Measurements from ENCODE around the gene TRIM72. TPM values are rescaled to one million over a fixed set of nuclear protein-coding genes. Genes with fewer than 3 reads are reported as not detected.

The TRIM72 gene
- total and polyA plus RNA-seq, 8 donors, result under 0.01 to 0.15 (median 0.10) TPM; not detected in 5

- TF ChIP-seq CTCF (IDR thresholded peaks at IDR 0.05) (no peak), EP300 (IDR thresholded peaks at IDR 0.05) (no peak), POLR2A (IDR thresholded peaks at IDR 0.05) (no peak), POLR2AphosphoS5 (IDR thresholded peaks at IDR 0.05) (no peak)
- intact Hi-C loops (cut with DNase I; ENCODE audit: low total_unique reads), result no loop called here
- Histone ChIP-seq H3K4me3 (no peak overlapping the region), H3K27ac (no peak overlapping the region), H3K4me1 (peaks cover 11 to 25% (median 23%) of the 10 kb centered on the region in 4 donors), H3K36me3 (peaks cover 0 to under 1% (median under 1%) of the 10 kb centered on the region in 4 donors), H3K27me3 (no peaks in the 10 kb centered on the region), H3K9me3 (no peaks in the 10 kb centered on the region)
- WGBS, 5 donors, result 55 to 71% (median 58%) methylated on average over 3 of the region's 3 CpGs
- DNase-seq, result peak in 1 of 2 donors; percentile 30
Observed at GRCh38 chr16:31177136-31177535, 36.8 kb upstream of the TRIM72 start.

DNA sequence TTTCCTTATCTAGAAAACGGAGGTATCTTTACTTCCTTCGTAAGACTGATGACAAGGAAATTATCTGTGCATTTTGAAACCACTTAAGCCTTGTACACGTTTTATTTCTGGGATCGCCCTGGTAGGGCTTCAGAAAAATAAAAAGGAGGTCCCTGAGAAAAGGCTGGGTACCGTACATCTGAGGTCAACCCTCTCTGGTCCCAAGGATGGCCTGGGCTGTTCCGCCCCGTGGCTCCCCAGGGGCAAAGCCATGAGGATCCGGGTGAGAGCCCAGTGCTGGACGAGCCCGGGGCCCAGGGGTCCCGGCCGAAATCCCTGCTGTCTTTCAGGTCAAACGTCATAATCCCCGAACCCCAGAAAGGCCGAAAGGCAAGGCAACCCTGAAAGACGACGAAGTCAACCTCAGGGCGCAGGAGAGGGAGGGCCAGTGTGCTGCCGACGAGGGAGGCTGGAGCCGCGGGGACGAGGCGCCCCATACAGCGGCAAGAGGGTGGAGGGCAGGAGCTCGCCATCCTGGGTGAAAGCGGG is 34.6 kb upstream of the TRIM72 start:
- intact Hi-C loops (cut with DNase I; ENCODE audit: low total_unique reads), result no loop called here
- peak overlapping the region; percentile 93 to 97 (median 97) for H3K27ac ChIP-seq
- no peaks in the 10 kb centered on the region for H3K27me3 ChIP-seq
- 2 to 4% (median 3%) methylated on average over 17 to 27 of the region's 27 CpGs for WGBS, 5 donors
- DNase-seq, result no peak
- TF ChIP-seq POLR2A (IDR thresholded peaks at IDR 0.05) (no peak), EP300 (IDR thresholded peaks at IDR 0.05) (no peak), POLR2AphosphoS5 (IDR thresholded peaks at IDR 0.05) (no peak)
- H3K36me3 ChIP-seq, result peaks cover 20 to 22% (median 21%) of the 10 kb centered on the region in 4 donors
- H3K4me3 ChIP-seq, result peak overlapping the region; percentile 80 to 84 (median 82)
- peaks cover 23 to 47% (median 45%) of the 10 kb centered on the region in 4 donors for H3K4me1 ChIP-seq
- no peaks in the 10 kb centered on the region for H3K9me3 ChIP-seq

DNA sequence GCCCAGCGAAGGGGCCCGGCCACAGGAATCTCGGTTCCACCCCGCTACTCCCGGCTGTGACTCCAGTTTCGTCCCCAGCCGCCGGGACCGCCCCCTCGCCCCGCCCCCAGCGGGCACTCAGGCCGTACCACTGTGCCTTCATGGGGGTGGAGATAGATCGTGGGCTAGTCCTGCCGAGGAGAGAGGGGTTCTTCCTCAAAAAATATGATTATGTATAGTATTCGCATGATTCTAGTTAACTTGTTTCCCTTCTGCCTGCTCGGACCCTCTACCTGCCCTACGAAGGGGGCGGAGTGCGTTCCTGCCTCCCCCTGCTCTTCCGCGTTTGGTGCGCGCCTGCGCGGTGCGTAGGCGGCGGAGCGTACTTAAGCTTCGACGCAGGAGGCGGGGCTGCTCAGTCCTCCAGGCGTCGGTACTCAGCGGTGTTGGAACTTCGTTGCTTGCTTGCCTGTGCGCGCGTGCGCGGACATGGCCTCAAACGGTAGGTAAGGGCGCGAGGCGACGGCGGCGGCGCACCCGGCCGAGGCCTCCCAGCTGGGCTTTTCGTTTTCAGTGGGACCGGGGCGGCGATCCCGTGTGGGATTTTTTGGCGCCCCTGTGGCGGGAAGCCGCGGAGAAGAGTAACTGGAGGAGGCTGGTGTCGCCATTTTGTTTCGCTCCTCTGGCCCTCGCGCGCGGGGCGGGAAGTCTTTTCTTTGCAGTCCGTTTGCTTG is 34.0 kb upstream of the TRIM72 start, which contains the start of gene FUS:
TSS of gene FUS (plus strand) at position 393 of the 713 bp plus-strand sequence. CDS start at position 469, 76 bp downstream.
- WGBS, 5 donors, result 0 to 1% (median 0%) methylated on average over 21 to 69 of the region's 69 CpGs
- H3K4me3 ChIP-seq, result peak within 1 kb of the TSS; percentile 80 to 84 (median 82)
- TF ChIP-seq POLR2AphosphoS5 (IDR thresholded peaks at IDR 0.05) (peak; percentile 100), EP300 (IDR thresholded peaks at IDR 0.05) (no peak), POLR2A (IDR thresholded peaks at IDR 0.05) (peak in 2 of 4 donors; percentile 94 to 95)
- H3K27me3 ChIP-seq, result no peaks in the 10 kb centered on the region
- peaks cover 23 to 50% (median 48%) of the 10 kb centered on the region in 4 donors for H3K4me1 ChIP-seq
- DNase-seq, result peak; percentile 94 to 97
- intact Hi-C loops (cut with DNase I; ENCODE audit: low total_unique reads), result loop anchor here (10.0 kb wide), 1 partner anchor 275 kb away; the partner anchor contains the start of gene ARMC5
- peak within 1 kb of the TSS; percentile 93 to 97 (median 97) for H3K27ac ChIP-seq
- peaks cover 26 to 28% (median 28%) of the 10 kb centered on the region in 4 donors for H3K36me3 ChIP-seq
- no peaks in the 10 kb centered on the region for H3K9me3 ChIP-seq

- peak overlapping the region; percentile 80 to 84 (median 82) for H3K4me3 ChIP-seq
- H3K27ac ChIP-seq, result peak overlapping the region; percentile 93 to 97 (median 97)
- H3K4me1 ChIP-seq, result peaks cover 23 to 62% (median 50%) of the 10 kb centered on the region in 4 donors
- 3 to 4% (median 3%) methylated on average over 31 of the region's 31 CpGs for WGBS, 5 donors
- intact Hi-C loops (cut with DNase I; ENCODE audit: low total_unique reads), result loop anchor here (10.0 kb wide), 1 partner anchor 274 kb away; the partner anchor contains the start of gene ARMC5
- H3K36me3 ChIP-seq, result peaks cover 40 to 42% (median 41%) of the 10 kb centered on the region in 4 donors
- peak; percentile 28 to 55 for DNase-seq
- no peak for TF ChIP-seq CTCF (IDR thresholded peaks at IDR 0.05)
- no peak for TF ChIP-seq POLR2AphosphoS5 (IDR thresholded peaks at IDR 0.05)
- no peaks in the 10 kb centered on the region for H3K27me3 ChIP-seq
- H3K9me3 ChIP-seq, result no peaks in the 10 kb centered on the region
Observed at GRCh38 chr16:31181102-31181830, 32.7 kb upstream of the TRIM72 start.

- peak overlapping the region in 1 of 5 donors; percentile 44 for H3K27ac ChIP-seq
- H3K27me3 ChIP-seq, result no peaks in the 10 kb centered on the region
- DNase-seq, result no peak
- H3K4me3 ChIP-seq, result peak overlapping the region; percentile 80 to 84 (median 82)
- 14 to 24% (median 21%) methylated on average over 7 of the region's 7 CpGs for WGBS, 5 donors
- no peak for TF ChIP-seq POLR2AphosphoS5 (IDR thresholded peaks at IDR 0.05)
- no peak for TF ChIP-seq CTCF (IDR thresholded peaks at IDR 0.05)
- no peak for TF ChIP-seq EP300 (IDR thresholded peaks at IDR 0.05)
- TF ChIP-seq POLR2A (IDR thresholded peaks at IDR 0.05), result no peak
- peaks cover 23 to 74% (median 55%) of the 10 kb centered on the region in 4 donors for H3K4me1 ChIP-seq
- no peaks in the 10 kb centered on the region for H3K9me3 ChIP-seq
- intact Hi-C loops (cut with DNase I; ENCODE audit: low total_unique reads), result loop anchor here (10.0 kb wide), 1 partner anchor 272 kb away; the partner anchor contains the start of gene ARMC5
- peaks cover 51 to 53% (median 52%) of the 10 kb centered on the region in 4 donors for H3K36me3 ChIP-seq
Observed at GRCh38 chr16:31182391-31182790, 31.5 kb upstream of the TRIM72 start.
